Right ventricle myocardium inferior (tissue), 1 donor: Measurements from ENCODE around the gene ITGAE. TPM values are rescaled to one million over a fixed set of nuclear protein-coding genes. Genes with fewer than 3 reads are reported as not detected.

Experiments used
- ATAC-seq: fragments of 200-7000 bp; cut with Tn5 transposase; one replicate; pipeline ENCODE4 v1.9.1; 2020; ENCODE audit warnings: mild to moderate bottlenecking, moderate library complexity
- DNase-seq: peaks from one replicate; pipeline ENCODE4 v3.0.0; 2021; ENCODE audit errors: missing footprints
- intact Hi-C: fragments of 100-400 bp; cut with DNase I; formaldehyde crosslinking; loops from one replicate; pipeline ENCODE4 v1.11.0; 2022
- total RNA-seq: library from RNA; stranded (reverse); fragmentation: NEBNext Ultra II Directional; extraction: Animal tissue kit (Norgen Biotek cat#: 25700); gene quantifications from one replicate; pipeline ENCODE4 v1.2.1, GENCODE V29; 2021
- donor health status: DM: no; HTN: yes; CAD: no; lungs with severe emphysema.

Gene ITGAE
- total RNA-seq, 1 donor from 2014 or later: 17.6 TPM

DNA sequence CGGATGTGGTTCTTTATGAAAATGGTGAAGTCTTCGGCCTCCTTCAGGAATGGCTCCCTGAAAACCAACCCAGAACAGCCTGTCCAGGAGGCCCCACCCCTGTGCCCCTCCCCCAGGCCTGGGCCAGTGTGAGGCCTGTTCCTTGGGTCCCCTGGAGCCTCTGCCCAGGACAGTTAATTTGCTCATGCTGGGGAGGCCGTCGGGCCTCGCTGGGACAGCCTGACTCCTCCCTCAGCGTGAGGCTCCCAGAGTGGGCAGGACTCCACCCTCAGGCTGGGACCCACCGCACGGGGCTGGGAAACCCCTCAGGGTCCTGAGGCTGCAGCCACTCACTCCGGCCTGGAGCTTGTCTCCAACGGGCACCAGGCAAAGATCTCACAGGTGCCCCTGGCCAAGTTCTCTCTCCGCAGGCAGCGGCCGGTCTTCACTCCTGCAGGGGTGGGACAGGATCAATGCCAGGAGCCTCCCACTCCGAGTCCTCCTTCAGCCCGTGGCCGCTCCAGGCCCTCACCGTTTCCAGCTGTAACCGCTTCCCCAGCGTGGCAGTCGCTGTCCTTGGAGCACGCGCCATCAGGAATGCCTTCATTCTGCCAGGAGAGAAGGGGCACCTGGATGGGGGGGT is 110.8 kb downstream of the ITGAE start:
- intact Hi-C loops: no loop called here
- ATAC-seq: no peak
- peak; percentile 20 for DNase-seq

DNA sequence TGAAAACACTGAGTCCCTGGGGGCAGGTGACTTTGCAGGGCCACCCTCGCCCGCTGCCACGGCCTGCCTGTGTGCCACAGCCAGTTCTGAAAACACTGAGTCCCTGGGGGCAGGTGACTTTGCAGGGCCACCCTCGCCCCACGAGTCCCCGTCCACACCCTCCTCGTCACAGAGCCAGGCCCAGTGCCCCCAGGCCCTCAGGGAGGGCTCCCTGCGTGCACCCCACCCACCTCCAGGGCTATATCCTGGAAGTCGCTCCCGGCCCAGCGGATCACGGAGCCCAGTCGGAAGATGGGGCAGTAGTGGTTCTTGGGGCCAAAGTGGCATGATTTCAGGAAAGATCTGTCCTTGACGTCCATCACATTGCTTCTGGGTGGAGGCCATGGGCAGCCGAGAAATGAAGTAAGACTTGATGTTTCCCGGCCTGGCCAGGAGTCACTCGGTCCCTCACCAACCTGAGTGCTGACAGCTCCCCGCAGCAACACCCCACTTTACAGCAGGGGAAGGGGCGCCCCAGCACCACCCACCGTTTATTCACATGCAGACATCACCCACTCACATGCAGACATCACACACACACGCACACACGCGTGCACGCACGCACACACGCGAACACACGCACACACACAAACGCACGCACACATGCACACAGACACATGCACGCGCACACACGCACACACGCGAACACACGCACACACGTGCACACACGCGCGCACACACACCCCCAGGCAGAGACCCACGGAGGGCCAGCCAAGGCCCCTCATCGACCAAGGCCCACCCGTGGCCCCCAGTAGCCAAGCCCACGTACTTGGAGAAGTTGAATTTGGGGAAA is 111.5 kb downstream of the ITGAE start:
- intact Hi-C loops: no loop called here

DNA sequence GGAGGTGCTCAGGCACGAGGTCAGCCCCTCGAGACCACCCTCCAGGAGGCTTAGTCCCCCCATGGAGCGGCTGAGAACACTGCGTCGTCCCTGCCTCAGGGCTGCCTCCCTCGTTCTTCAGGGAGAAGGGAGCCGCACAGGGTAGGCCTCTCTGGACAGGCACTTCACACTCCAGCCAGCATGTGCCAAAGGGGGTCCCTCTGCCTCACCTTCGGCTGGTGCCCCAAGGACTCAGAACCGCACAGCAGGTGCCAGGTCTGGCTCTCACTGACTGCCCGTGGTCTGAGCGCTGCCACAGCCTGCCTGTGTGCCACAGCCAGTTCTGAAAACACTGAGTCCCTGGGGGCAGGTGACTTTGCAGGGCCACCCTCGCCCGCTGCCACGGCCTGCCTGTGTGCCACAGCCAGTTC is 112.1 kb downstream of the ITGAE start:
- DNase-seq (peak; percentile 39), ATAC-seq (no peak)

More for the DNA sequence above, 111.5 kb downstream of the ITGAE start:
- peak; percentile 49 for DNase-seq
- no peak for ATAC-seq

GRCh38 chr17:3688027-3688553 is 112.9 kb downstream of the ITGAE start:
- DNase-seq: peak; percentile 11
- no peak for ATAC-seq
- intact Hi-C loops: no loop called here

More for the DNA sequence above, 112.1 kb downstream of the ITGAE start:
- intact Hi-C loops: no loop called here

GRCh38 chr17:3685174-3685573 is 115.8 kb downstream of the ITGAE start:
- DNase-seq: peak; percentile 20
- intact Hi-C loops: no loop called here
- no peak for ATAC-seq

GRCh38 chr17:3683054-3683511 is 117.9 kb downstream of the ITGAE start:
- intact Hi-C loops: loop anchor here (5.0 kb wide), 1 partner anchor 39 kb away; the partner anchor contains the start of gene HASPIN
- DNase-seq (peak; percentile 59), ATAC-seq (peak; percentile 50)

GRCh38 chr17:3682033-3682432 is 119.0 kb downstream of the ITGAE start:
- intact Hi-C loops: loop anchor here (5.0 kb wide), 1 partner anchor 40 kb away; the partner anchor contains the start of gene HASPIN
- DNase-seq (peak; percentile 30), ATAC-seq (no peak)

GRCh38 chr17:3681565-3681964 is 119.4 kb downstream of the ITGAE start:
- intact Hi-C loops: loop anchor here (5.0 kb wide), 1 partner anchor 41 kb away; the partner anchor contains the start of gene HASPIN
- ATAC-seq: no peak

DNA sequence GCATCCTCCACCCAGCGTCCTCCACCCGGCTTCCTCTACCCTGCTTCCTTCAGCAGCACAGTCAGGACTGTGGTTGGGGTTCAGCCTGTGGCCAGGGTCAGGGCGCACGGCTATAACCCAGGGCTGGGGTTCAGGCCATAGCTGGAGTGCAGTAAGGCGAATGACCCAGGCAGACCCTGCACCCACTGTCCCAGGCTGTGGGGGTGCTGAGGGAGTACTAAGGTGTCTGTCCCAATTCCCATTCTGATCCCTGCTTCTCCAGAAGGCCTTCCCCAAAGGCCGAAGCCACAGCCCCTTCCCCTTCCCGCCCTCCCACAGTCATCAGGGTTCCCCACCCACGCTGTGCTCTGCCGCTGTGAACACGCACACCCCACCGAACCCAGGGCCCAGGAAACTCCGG is 119.9 kb downstream of the ITGAE start:
- intact Hi-C loops: loop anchor here (5.0 kb wide), 1 partner anchor 41 kb away; the partner anchor contains the start of gene HASPIN
- no peak for ATAC-seq
- peak; percentile 15 for DNase-seq

More at GRCh38 chr17:3681565-3681964, 119.4 kb downstream of the ITGAE start:
- DNase-seq: peak; percentile 45

GRCh38 chr17:3679531-3680126 is 121.4 kb downstream of the ITGAE start:
- intact Hi-C loops: loop anchor here (5.0 kb wide), 1 partner anchor 43 kb away; the partner anchor contains the start of gene HASPIN
- no peak for ATAC-seq
- DNase-seq: peak; percentile 66

DNA sequence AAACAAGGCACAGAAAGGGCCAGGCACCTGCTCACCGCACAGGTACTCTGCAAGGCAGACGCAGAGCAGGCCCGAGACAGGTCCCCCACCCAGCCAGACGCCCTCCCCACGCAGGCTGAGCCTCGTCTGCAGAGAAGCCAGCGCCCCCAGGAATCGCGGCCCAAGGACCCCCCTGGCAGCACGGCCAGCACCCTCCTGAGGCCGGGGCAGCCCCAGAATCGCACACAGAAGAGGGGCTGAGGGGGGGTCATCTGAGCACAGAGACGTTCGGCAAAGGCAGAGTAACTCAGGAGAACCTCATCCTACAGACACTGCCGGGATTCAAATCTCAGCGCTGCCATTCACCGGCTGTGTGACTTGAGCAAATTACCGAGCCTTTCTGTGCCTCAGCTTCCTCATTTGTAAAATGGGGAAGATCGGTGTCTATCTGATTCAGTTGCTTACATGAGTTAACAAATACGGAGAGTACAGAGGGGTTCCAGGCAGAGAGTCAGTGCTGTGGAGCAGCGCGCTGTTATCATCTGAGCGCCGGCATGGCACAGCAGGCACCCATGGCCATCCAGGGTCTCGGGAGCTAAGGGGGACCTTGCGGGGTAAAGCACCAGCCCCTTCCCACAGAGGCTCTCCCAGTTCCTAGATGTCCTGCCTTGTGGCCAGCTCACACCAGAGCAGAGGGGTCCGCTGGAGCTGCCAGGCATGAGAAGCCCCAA is 122.0 kb downstream of the ITGAE start:
- ATAC-seq: no peak
- DNase-seq: peak; percentile 17
- intact Hi-C loops: no loop called here

DNA sequence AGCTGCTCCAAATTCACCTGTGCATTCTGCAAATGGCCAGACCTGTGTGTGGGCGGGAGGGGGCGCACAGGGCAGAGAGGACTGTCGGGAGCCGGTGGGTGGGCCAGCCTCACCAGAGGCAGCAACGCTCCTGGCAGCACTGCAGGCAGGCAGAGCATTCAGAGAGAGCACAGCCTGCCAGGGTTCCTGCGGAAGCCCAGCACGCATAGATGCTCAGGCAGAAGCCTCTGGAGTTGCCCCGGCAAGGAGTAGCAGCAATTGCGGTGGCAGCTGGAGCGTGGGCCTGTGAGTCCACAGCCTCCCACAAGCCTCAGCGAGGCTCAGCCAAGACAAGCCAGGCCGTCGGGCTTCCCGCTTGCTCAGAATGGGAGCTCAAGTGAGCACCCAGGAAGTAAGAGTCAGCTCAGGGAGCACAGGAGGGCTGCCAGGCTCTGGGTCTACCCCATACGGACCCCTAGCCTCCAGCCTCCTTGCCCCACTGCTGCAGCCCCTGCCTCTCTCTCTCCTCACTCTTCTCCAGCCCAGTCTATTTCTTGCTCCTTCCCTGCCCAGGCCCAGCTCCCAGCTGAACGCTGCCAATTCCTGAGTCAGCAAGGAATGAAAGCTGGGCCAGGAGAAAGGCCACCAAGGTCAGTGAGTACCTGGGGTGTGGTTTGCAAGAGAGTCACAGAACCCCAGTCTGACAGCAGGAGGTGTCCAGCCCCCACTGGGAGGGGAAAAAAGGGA is 122.7 kb downstream of the ITGAE start:
- peak; percentile 60 for DNase-seq
- intact Hi-C loops: no loop called here
- no peak for ATAC-seq

GRCh38 chr17:3675886-3676285 is 125.1 kb downstream of the ITGAE start:
- no peak for ATAC-seq
- intact Hi-C loops: no loop called here
- DNase-seq: peak; percentile 30

GRCh38 chr17:3672571-3672970 is 128.4 kb downstream of the ITGAE start:
- DNase-seq (no peak), ATAC-seq (no peak)

GRCh38 chr17:3669548-3669947 is 131.4 kb downstream of the ITGAE start:
- DNase-seq: no peak
- intact Hi-C loops: no loop called here
- ATAC-seq: no peak

More at GRCh38 chr17:3672571-3672970, 128.4 kb downstream of the ITGAE start:
- intact Hi-C loops: no loop called here

DNA sequence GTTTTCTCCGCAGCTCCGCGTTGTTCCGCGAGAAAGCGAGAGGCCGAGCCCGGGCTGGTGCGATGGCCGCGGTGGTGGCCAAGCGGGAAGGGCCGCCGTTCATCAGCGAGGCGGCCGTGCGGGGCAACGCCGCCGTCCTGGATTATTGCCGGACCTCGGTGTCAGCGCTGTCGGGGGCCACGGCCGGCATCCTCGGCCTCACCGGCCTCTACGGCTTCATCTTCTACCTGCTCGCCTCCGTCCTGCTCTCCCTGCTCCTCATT is 132.0 kb downstream of the ITGAE start:
- intact Hi-C loops: no loop called here

GRCh38 chr17:3668279-3669084 is 132.5 kb downstream of the ITGAE start, which contains the start of the genes EMC6 and TAX1BP3:
TSS of gene EMC6 (plus strand) at chr17:3668812. CDS start at chr17:3669147, 335 bp downstream.
TSS of gene TAX1BP3 (minus strand) at chr17:3668578. CDS start at chr17:3668526, 52 bp downstream.
- ATAC-seq (peak; percentile 94), DNase-seq (peak; percentile 100)
- intact Hi-C loops: no loop called here

More for the DNA sequence above, 132.0 kb downstream of the ITGAE start:
- ATAC-seq (no peak), DNase-seq (no peak)
